Mesendoderm (in vitro differentiated cells): ENCODE data around the gene TNIK.
"Not testable (repeated sequence)": the region's sequence is repeated elsewhere in the genome, so short reads cannot be mapped to it uniquely, and the experiment has no call there.

Experiments used
- DNase-seq: peaks from one replicate; pipeline ENCODE4 v3.0.0; 2013
- H2AK5ac ChIP-seq: 2 replicates; pipeline ENCODE4 v1.6.1; 2013; ENCODE audit warnings: low read length, inconsistent platforms
- H2BK120ac ChIP-seq: 2 replicates; pipeline ENCODE4 v1.6.1; 2013; ENCODE audit warnings: low read depth, mild to moderate bottlenecking, low read length, moderate library complexity, mixed read lengths
- H2BK15ac ChIP-seq: replicated peaks from 2 replicates; pipeline ENCODE4 v1.6.1; 2013; ENCODE audit warnings: low read depth, mild to moderate bottlenecking, moderate library complexity
- H2BK5ac ChIP-seq: 2 replicates; pipeline ENCODE4 v1.6.1; 2013; ENCODE audit warnings: low read length, inconsistent platforms
- H3K18ac ChIP-seq: 2 replicates; pipeline ENCODE4 v1.6.1; 2013; ENCODE audit warnings: mild to moderate bottlenecking, low read length, mixed read lengths
- H3K23ac ChIP-seq: one replicate; pipeline ENCODE4 v1.6.1; 2013; ENCODE audit warnings: low read length
- H3K27ac ChIP-seq: 2 replicates; pipeline ENCODE4 v1.5.1; 2013; ENCODE audit warnings: low read depth, mild to moderate bottlenecking, inconsistent platforms, low read length, moderate library complexity
- H3K27me3 ChIP-seq: 2 replicates; pipeline ENCODE4 v1.6.1; 2013; ENCODE audit warnings: low read length, control low read depth, mild to moderate bottlenecking, inconsistent platforms; ENCODE audit not compliant: insufficient read depth, poor library complexity
- H3K36me3 ChIP-seq: 2 replicates; pipeline ENCODE4 v1.6.1; 2013; ENCODE audit warnings: low read length, inconsistent platforms; ENCODE audit not compliant: control insufficient read depth, insufficient read depth
- H3K4ac ChIP-seq: one replicate; pipeline ENCODE4 v1.6.1; 2013; ENCODE audit warnings: low read depth, mild to moderate bottlenecking, low read length, moderate library complexity
- H3K4me1 ChIP-seq: 2 replicates; pipeline ENCODE4 v1.6.1; 2013; ENCODE audit warnings: low read depth, low read length, inconsistent platforms; ENCODE audit not compliant: control insufficient read depth
- H3K4me2 ChIP-seq: 2 replicates; pipeline ENCODE4 v1.6.1; 2013; ENCODE audit warnings: low read length
- H3K4me3 ChIP-seq: 2 replicates; pipeline ENCODE4 v1.5.1; 2013; ENCODE audit warnings: mild to moderate bottlenecking, low read length
- H3K56ac ChIP-seq: one replicate; pipeline ENCODE4 v1.6.1; 2013; ENCODE audit warnings: low read length
- H3K79me1 ChIP-seq: 2 replicates; pipeline ENCODE4 v1.6.1; 2013; ENCODE audit warnings: low read length, inconsistent platforms
- H3K79me2 ChIP-seq: 2 replicates; pipeline ENCODE4 v1.6.1; 2013; ENCODE audit warnings: mild to moderate bottlenecking, low read length; ENCODE audit not compliant: control insufficient read depth, insufficient read depth
- H3K9ac ChIP-seq: 2 replicates; pipeline ENCODE4 v1.6.1; 2013; ENCODE audit warnings: low read length, inconsistent platforms
- H4K5ac ChIP-seq: one replicate; pipeline ENCODE4 v1.6.1; 2013; ENCODE audit warnings: low read length
- H4K8ac ChIP-seq: one replicate; pipeline ENCODE4 v1.6.1; 2013; ENCODE audit warnings: low read depth, mild to moderate bottlenecking, control low read depth, low read length, moderate library complexity
- WGBS: extraction: QIAGEN DNeasy Blood & Tissue Kit; methylation state at CpG from one replicate; pipeline ENCODE4 v1.1.7; 2013; ENCODE audit warnings: low lambda C conversion rate, missing lambda C conversion rate; ENCODE audit not compliant: insufficient coverage; ENCODE audit errors: extremely low coverage; 5-methylcytosine and 5-hydroxymethylcytosine counted together

Gene TNIK

DNA sequence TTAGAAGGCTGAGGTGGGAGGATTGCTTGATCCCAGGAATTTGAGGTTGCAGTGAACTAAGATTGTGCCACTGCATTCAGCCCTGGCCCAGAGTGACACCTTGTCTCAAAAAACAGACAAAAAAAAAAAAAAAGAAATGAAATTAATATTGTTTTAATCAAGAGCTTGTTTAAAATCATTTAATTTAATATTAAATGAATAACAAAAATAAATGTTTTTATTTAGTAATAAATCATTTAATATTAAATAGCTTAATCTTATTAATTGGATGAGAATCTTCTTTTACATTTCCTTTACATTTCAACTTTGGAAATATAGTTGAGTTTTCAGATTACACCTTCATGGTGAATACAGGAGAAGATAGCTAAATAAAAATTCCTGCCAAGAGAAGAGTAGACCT lies 29.7 kb downstream of the TNIK start:
- H3K23ac ChIP-seq, result no peak overlapping the region
- H3K4me3 ChIP-seq, result no peak overlapping the region
- H3K9ac ChIP-seq, result no peak overlapping the region
- H2BK5ac ChIP-seq, result no peak overlapping the region
- DNase-seq, result no peak
- no peak overlapping the region for H4K8ac ChIP-seq
- peaks cover 23% of the 10 kb centered on the region for H3K4me1 ChIP-seq
- H2BK120ac ChIP-seq, result no peak overlapping the region
- H3K79me1 ChIP-seq, result no peaks in the 10 kb centered on the region
- peaks cover 2% of the 10 kb centered on the region for H3K79me2 ChIP-seq
- H3K18ac ChIP-seq, result no peak overlapping the region
- no peak overlapping the region for H2AK5ac ChIP-seq
- no peak overlapping the region for H3K4me2 ChIP-seq
- H2BK15ac ChIP-seq, result no peak overlapping the region
- H3K36me3 ChIP-seq, result no peaks in the 10 kb centered on the region
- H3K4ac ChIP-seq, result no peak overlapping the region
- no peak overlapping the region for H3K27ac ChIP-seq
- no peak overlapping the region for H4K5ac ChIP-seq
- no peak overlapping the region for H3K56ac ChIP-seq
- H3K27me3 ChIP-seq, result no peaks in the 10 kb centered on the region

GRCh38 chr3:171429635-171430034 lies 30.6 kb downstream of the TNIK start:
- Histone ChIP-seq H2BK120ac (no peak overlapping the region), H4K5ac (no peak overlapping the region), H4K8ac (no peak overlapping the region), H2BK5ac (no peak overlapping the region), H3K4me2 (no peak overlapping the region), H3K4me3 (no peak overlapping the region), H3K27ac (no peak overlapping the region), H3K79me2 (peaks cover 2% of the 10 kb centered on the region), H2BK15ac (no peak overlapping the region), H3K18ac (no peak overlapping the region), H3K27me3 (no peaks in the 10 kb centered on the region), H3K56ac (no peak overlapping the region), H3K9ac (no peak overlapping the region), H3K23ac (no peak overlapping the region), H3K4me1 (peaks cover 23% of the 10 kb centered on the region), H3K79me1 (no peaks in the 10 kb centered on the region), H2AK5ac (peak overlapping the region; percentile 8), H3K36me3 (no peaks in the 10 kb centered on the region), H3K4ac (no peak overlapping the region)
- DNase-seq, result peak; percentile 90
- no CpG with 5 or more reads among the region's 2 CpGs for WGBS

- Histone ChIP-seq H4K5ac (no peak overlapping the region), H3K4me2 (no peak overlapping the region), H3K56ac (peak overlapping the region; percentile 72), H3K4ac (no peak overlapping the region), H3K79me2 (peaks cover 2% of the 10 kb centered on the region), H3K79me1 (no peaks in the 10 kb centered on the region), H3K23ac (no peak overlapping the region), H3K18ac (peak overlapping the region; percentile 15), H2BK15ac (no peak overlapping the region), H2AK5ac (peak overlapping the region; percentile 77), H3K4me3 (no peak overlapping the region), H3K4me1 (peaks cover 23% of the 10 kb centered on the region), H3K27me3 (no peaks in the 10 kb centered on the region), H4K8ac (no peak overlapping the region), H2BK120ac (no peak overlapping the region), H3K36me3 (no peaks in the 10 kb centered on the region), H2BK5ac (peak overlapping the region; percentile 77), H3K27ac (peak overlapping the region; percentile 63), H3K9ac (no peak overlapping the region)
- WGBS, result 100% methylated on average over 1 of the region's 3 CpGs
- no peak for DNase-seq
Observed at GRCh38 chr3:171428892-171429291, 31.3 kb downstream of the TNIK start.

GRCh38 chr3:171428321-171428787 lies 31.9 kb downstream of the TNIK start:
- no peaks in the 10 kb centered on the region for H3K36me3 ChIP-seq
- H4K5ac ChIP-seq, result no peak overlapping the region
- no peak overlapping the region for H3K4ac ChIP-seq
- peak overlapping the region; percentile 72 for H3K56ac ChIP-seq
- no peak overlapping the region for H3K27ac ChIP-seq
- H3K4me3 ChIP-seq, result no peak overlapping the region
- no peak overlapping the region for H3K9ac ChIP-seq
- H4K8ac ChIP-seq, result no peak overlapping the region
- H3K23ac ChIP-seq, result no peak overlapping the region
- peak overlapping the region; percentile 77 for H2BK5ac ChIP-seq
- H3K27me3 ChIP-seq, result no peaks in the 10 kb centered on the region
- peak overlapping the region; percentile 15 for H3K18ac ChIP-seq
- peaks cover 2% of the 10 kb centered on the region for H3K79me2 ChIP-seq
- H3K4me1 ChIP-seq, result peaks cover 23% of the 10 kb centered on the region
- H3K4me2 ChIP-seq, result no peak overlapping the region
- H3K79me1 ChIP-seq, result no peaks in the 10 kb centered on the region
- H2BK15ac ChIP-seq, result no peak overlapping the region
- no peak overlapping the region for H2AK5ac ChIP-seq
- DNase-seq, result peak; percentile 94
- H2BK120ac ChIP-seq, result no peak overlapping the region
- WGBS, result no CpG with 5 or more reads among the region's 4 CpGs

GRCh38 chr3:171427771-171428320 lies 32.4 kb downstream of the TNIK start:
- H2AK5ac ChIP-seq, result no peak overlapping the region
- no peak overlapping the region for H3K4me3 ChIP-seq
- no peak overlapping the region for H3K27ac ChIP-seq
- H3K79me2 ChIP-seq, result peaks cover 2% of the 10 kb centered on the region
- WGBS, result no CpG with 5 or more reads among the region's 4 CpGs
- H3K4me2 ChIP-seq, result no peak overlapping the region
- peak overlapping the region; percentile 65 for H2BK120ac ChIP-seq
- peak overlapping the region; percentile 37 for H3K4ac ChIP-seq
- peak; percentile 57 for DNase-seq
- no peaks in the 10 kb centered on the region for H3K79me1 ChIP-seq
- no peak overlapping the region for H4K5ac ChIP-seq
- H2BK5ac ChIP-seq, result peak overlapping the region; percentile 28
- no peaks in the 10 kb centered on the region for H3K36me3 ChIP-seq
- H3K23ac ChIP-seq, result no peak overlapping the region
- H3K27me3 ChIP-seq, result no peaks in the 10 kb centered on the region
- peaks cover 23% of the 10 kb centered on the region for H3K4me1 ChIP-seq
- peak overlapping the region; percentile 25 for H3K56ac ChIP-seq
- H2BK15ac ChIP-seq, result peak overlapping the region; percentile 61
- no peak overlapping the region for H4K8ac ChIP-seq
- peak overlapping the region; percentile 93 for H3K18ac ChIP-seq
- no peak overlapping the region for H3K9ac ChIP-seq

DNA sequence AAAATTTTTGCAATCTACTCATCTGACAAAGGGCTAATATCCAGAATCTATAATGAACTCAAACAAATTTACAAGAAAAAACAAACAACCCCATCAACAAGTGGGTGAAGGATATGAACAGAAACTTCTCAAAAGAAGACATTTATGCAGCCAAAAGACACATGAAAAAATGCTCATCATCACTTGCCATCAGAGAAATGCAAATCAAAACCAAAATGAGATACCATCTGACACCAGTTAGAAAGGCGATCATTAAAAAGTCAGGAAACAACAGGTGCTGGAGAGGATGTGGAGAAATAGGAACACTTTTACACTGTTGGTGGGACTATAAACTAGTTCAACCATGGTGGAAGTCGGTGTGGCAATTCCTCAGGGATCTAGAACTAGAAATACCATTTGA lies 36.1 kb downstream of the TNIK start:
- H3K4ac ChIP-seq, H4K5ac ChIP-seq, H3K23ac ChIP-seq, H3K79me2 ChIP-seq, H2AK5ac ChIP-seq, H3K9ac ChIP-seq, DNase-seq, H3K4me2 ChIP-seq, H2BK15ac ChIP-seq, H4K8ac ChIP-seq, H3K27ac ChIP-seq, H3K56ac ChIP-seq, H3K4me3 ChIP-seq, H2BK5ac ChIP-seq, H2BK120ac ChIP-seq, H3K79me1 ChIP-seq, H3K27me3 ChIP-seq, H3K36me3 ChIP-seq, H3K18ac ChIP-seq: not testable (repeated sequence)
- peaks cover 16% of the 10 kb centered on the region for H3K4me1 ChIP-seq
- no CpG with 5 or more reads among the region's 2 CpGs for WGBS
